ENCODE results near the gene FAM120AOS.

The FAM120AOS gene

DNA sequence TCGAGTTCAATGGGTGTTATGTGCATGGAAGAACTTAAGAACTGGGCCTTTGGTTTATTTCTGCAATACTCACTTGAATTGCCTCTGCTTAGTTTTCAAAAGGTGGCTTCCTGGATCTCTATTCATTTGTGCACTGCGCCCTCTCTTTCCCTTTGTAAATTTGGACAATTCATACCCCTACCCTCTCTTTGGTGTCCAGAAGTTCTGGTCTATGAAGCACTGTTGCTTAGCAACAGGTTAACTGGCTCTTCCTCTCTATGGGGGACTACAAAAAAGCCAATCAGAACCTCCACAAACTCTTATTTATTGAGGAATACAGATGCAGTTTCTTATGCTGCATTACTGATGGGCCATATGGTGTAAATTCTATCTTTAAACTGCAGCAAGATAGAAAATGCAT lies 15.4 kb downstream of the FAM120AOS start:
- no peak for DNase-seq (ENCODE audit: low spot score)

DNA sequence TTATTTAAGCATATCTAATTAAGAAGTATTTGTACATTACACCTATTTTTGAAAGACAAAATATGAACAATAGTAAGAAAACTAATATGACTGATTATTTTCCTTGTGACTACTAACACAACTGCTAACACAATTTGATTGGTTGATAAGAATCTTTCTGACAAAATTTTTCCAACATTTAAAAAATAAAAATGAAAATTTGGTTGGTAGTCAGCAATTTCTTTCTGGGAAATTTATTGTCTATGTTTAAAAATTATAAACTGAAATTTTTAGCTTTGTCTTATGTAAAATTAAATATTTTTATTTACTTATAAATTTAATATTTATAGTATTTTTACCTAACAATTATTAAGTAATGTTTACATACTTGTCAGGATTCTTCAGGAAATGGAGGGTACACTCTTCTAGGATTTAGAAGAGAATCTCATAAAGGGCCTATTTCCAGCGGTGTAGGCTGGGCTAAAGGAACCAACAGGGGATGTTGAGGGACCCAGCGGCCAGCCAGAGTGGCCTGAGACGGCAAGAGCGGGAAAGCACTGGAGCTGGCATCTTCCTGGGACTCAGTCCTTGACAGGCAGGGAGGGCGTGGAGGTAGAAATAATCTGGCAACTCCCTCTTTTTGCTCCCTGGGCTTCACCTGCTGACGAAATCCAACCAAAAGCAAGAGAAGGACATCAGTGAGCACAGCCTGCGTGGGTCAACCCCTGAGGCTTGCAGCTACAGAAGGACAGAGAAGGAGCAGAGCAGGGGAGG lies 16.6 kb downstream of the FAM120AOS start:
- no peak for DNase-seq (ENCODE audit: low spot score)

DNA sequence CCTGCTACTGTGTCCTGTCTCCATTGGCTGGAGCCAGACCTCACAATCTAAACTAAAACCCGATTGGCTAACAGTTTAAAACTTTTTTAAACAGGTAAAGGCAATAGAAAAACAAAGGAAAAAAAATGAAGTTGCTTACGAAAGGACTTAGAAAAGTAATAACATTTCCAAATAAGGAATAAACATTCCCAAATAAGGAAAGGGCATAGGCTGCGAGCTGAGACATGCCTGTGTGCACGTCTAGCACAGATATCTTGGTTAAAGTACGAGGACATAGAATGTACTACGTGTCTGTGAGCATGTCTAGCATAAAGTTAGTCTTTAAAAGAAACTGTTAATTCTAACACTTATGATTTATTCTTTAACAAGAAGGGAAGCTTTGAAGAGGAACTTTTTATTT lies 17.2 kb downstream of the FAM120AOS start:
- no peak for DNase-seq (ENCODE audit: low spot score)

DNA sequence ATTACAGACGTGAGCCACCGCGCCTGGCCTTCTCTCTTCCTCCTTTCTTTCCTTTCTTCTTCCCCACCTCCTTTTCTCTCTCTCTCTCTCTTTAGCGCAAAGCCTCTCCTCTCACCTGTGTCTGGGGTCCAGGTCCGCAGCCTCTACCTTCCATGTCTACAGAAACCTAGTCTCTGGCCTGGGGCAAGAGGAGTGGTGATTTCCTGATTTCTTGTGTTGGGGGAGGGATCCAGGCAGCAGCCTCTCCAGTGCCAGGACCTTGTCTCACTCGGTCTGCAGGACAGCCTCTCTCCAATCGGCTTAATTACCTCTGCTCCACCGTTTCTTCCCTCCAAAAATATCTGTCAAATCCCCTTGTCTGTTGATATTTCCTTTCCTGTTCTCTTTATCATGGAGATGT lies 18.0 kb downstream of the FAM120AOS start:
- no peak for DNase-seq (ENCODE audit: low spot score)

DNA sequence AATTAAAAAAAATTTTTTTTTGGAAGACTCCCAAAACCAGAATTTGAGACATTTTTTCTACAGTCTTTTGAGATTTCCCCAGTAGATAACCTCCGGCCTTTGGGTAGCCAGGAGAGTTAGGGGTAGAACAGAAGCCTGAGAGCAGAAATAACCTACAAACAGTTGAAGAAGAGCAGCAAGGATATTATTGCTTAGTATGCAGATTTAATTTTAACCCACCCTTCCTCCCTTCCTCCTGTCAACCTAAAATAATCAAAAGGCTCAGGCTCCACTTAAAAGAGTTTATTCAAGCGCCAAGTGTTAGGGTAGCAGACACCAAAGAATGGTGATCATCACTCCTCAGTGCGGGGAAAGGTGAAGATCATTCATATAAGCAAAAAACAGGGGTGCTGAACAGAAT lies 19.3 kb downstream of the FAM120AOS start:
- no peak for DNase-seq (ENCODE audit: low spot score)

DNA sequence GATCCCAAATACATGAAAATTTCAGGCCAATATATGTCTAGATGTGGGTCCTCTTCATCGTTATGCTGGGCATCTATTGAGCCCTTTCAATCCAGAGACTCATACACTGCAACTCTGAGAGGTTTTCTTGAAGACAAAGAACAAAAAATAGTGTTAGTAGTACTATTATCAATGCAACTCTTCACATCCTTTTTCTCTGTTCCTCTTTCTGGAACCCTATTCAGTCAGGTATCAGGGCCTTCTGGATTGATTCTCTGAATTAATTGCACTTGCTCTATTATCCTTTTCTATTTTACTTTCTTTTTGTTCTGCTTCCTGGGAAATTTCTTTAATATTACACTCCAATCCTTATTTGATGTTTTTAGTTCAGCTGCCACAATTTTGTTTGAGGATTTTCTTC lies 20.4 kb downstream of the FAM120AOS start:
- DNase-seq (ENCODE audit: low spot score), result no peak

DNA sequence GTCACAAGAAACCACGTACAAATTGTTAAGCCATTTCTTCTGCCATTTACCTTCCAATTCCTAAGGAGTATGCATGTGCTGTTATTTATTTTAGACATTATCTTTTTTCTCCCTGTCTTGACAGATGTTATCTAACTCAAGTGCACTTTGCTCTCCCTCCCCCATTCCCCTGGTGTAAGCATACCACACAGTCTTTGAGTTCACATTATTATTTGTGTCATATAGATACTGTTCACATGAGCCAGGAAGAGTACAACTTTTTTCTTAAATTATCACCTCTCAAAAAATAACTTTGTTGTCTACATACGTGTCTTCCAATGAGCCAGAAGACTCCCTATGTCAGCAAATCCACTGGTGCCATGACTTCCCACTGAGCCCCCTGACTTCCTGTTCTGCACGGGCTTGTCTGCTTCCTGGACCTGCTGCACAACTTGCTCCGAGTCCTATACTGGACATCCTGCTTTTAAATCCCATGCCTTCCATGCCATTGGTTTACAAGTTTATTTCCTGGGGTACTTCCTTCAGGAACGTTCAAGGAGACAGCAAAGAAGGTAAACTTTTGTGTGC lies 21.8 kb downstream of the FAM120AOS start:
- no peak for DNase-seq (ENCODE audit: low spot score)

DNA sequence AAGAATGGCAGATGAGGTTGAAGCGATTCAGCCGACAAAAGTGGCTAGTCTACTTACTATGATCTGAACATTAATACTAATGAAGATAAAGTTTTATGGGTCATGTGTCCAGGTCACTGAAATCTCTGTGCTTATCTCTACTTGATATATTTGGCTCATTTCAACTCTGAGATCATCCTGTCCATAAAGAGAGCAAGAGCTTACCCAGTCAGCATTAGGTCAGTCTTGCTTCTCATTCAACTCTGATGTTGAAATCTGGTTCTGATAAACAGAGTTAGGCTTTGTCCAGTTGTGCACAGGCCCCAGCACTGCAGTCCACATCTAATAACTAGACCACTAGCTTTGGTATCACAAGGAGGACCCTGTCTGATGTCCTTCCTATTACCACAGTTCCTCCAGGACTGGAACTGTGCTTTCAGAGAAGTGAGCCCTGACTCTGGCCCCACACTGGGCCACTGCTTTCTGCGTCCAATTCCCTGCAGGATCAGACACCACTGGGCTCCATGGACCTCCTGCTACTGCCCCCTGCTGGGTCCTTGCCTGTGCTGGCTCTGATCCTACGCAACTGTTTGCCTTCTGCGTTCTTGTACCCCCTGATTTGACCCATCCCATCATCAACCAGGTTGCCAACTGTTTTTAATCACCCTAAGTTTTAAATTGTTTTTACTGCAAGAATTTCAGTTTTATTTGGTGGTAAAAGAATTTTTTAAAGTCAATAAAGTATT lies 25.6 kb downstream of the FAM120AOS start:
- DNase-seq (ENCODE audit: low spot score), result no peak

DNA sequence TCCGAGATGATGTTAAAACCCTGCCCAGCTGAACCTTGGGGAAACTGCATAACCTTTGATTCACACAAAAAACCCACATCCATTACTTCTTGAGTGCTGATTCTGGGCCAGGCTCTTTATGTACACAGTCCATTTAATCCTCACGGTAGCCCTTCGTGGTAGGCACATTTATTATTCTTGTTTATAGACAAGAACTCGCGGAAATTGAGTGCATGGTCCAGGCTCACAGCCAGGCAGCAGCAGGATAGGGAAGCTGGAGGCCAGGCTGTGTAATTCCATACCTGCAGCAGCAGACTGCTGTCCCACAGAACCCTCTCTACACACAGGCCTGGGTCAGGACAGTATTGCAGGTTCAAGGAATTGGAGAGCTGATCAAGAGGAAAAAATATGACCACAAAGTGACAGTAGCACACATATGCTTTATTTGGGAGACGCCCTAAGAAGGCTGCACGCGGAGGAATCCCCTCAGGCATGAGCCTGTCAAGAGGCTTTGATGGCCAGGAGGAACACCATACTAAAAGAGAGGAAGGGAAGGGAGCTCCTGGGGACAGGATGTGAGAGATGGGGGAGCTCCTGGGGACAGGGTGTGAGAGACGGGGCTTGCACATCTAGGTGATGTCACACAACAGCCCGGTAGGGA lies 30.3 kb downstream of the FAM120AOS start:
- DNase-seq (ENCODE audit: low spot score), result no peak

DNA sequence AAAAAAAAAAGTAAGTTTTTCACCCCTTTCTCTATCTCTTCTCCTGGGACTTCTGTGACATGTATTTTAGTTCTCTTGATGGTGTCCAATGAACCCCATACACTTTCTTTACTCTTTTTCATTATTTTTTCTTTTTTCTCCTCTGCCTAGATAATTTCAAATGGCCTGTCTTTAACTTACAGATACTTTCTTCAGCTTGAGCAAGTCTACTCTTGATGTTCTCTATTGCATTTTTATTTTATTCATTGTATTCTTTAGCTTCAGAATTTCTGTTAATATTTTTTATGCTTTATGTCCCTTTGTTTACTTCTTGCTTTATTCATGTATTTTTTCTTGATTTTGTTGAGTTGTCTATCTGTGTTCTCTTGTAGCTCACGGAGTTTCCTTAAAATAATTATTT lies 34.4 kb downstream of the FAM120AOS start:
- DNase-seq (ENCODE audit: low spot score), result no peak

DNA sequence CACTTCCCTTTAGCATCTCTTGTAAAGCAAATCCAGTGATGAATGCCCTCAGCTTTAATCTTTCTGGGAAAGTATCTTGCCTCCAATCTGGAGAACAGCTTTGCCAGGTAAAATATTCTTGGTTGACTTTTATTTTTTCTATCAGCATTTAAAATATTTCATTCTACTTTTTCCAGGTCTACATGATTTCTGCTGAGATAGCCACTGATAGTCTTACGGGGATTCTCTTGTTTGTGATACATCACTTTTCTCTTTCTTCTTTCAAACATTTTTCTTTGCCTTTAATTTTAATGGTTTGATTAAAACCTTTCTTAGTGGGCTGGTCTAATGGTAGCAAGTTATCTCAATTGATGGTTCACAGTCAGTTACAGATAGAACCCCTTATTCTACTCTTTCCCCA lies 35.8 kb downstream of the FAM120AOS start:
- DNase-seq (ENCODE audit: low spot score), result no peak

DNA sequence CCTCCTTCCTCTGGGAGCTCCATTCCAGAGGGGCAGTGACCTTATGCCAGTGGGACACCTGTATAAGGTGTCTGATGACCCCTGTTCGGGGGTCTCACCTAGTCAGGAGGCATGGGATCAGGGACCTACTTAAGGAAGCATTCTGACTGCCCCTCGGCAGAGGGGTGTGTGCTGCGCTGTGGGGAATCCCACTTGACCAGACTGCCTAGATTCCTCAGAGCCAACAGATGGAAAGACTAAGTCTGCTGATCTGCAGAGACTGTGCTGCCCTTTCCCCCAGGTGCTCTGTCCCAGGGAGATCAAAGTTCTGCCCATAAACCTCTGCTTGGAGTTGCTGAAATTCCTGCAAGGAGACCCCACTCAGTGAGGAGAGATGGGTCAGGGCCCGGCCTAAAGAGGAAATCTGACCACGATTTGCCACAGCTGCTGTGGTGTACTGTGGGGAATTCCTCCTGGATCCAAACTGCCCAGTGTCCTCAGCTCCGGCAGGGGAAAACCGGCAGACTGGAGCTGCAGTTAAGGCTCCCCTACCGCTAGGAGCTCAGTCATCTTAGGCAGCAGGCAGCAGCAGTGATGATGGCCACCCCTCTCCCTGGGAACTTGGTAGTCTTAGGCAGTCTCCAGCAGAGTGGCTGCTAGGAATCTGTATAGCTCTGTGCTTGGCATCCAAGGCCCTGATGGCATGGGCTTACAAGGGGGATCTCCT lies 36.7 kb downstream of the FAM120AOS start:
- DNase-seq (ENCODE audit: low spot score), result no peak

DNA sequence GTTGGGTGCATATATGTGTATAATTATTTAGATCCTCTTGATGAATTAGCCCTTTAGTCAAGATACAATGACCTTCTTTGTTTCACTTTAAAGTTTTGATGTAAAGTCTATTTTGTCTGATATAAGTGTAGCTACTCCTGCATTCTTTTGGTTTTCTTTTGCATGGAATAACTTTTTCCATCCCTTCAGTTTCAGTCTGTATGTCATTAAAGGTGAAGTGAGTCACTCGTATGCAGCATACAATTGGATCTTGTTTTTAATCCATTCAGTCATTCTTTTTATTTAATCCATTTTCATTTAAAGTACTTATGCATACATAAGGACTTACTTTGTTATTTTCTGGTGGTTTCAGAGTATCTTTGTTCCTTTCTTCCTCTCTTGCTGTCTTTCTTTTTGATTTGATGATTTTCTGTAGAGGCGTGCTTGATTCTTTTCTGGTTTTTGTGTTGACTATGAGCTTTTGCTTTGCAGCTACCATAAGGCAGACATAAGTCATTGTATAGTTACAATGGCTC lies 38.1 kb downstream of the FAM120AOS start:
- DNase-seq (ENCODE audit: low spot score), result no peak

DNA sequence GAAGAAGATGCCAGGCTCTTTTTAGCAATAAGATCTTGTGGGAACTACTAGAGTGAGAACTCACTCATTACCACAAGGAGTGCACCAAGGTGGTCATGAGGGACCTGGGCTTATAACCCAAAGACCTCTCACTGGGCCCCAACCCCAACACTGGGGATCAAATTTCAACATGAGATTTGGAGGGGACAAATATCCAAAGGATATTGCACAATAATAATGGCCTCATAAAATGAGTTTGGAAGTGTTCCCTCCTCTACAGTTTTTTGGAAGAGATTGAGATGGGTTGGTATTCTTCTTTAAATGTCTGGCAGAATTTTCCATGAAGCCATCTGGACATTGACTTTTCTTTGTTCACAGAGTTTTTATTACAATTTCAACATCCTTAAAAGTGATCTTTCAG lies 39.9 kb downstream of the FAM120AOS start:
- no peak for DNase-seq (ENCODE audit: low spot score)

DNA sequence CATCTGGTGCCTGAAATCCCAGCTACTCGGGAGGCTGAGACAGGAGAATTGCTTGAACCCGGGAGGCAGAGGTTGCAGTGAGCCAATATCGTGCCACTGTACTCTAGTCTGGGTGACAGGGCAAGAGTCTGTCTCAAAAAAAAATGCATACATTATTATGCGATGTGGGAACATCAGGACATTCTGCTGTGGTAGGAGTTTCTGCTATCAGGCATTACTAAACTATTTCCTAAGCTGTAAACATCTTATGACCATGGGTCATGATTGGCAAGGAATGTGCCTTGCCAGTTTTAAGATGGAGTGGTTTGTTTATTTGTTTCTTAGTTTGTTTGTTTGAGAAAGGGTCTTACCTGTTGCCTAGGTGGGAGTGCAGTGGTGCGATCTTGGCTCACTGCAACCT lies 47.0 kb downstream of the FAM120AOS start:
- DNase-seq (ENCODE audit: low spot score), result no peak

DNA sequence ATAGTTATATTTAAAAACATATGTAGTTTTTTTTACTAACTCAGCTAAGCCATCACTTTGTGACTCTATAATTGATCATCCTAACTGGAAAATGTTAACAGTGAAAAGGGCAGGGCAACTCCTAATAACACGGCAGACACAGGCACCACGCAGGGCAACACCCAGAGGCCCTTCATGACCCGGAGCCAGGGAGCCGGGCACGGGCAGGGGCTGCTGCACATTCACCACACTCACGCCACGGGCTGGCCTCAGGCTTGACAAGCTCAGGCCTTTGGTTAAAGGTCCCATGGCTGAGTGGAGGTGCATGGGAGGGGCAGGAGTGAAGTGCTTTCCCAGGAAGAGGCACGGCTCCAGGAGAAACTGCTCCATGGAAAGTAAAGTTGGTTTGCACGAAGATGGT lies 54.9 kb downstream of the FAM120AOS start:
- DNase-seq (ENCODE audit: low spot score), result no peak

DNA sequence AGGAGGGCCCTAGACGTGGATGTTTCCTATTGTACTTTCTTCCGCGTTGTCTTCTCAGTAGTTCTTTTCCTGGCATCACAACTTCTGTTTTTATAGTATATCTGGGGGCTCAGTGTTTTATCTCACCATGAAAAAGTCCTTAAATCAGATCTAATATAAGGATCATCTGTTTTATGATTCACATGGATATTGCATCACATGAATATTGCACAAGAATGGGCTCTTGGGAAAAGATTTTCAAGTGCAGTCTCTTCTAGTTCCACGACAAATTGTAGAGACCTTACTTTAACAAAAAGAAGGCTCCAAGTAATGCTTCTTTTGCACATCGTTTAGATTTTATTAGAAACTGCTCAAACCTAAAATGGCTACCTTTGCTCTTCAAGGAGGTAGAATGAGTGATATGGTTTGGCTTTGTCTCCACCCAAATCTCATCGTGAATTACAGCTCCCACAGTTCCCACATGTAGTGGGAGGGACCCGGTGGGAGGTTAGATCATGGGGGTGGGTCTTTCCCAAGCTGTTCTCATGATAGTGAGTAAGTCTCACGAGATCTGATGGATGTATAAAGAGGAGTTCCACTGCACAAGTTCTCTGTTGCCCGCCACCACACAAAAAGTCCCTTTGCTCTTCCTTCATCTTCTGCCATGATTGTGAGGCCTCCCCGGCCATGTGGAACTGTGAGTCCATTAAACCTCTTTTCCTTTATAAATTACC lies 55.6 kb downstream of the FAM120AOS start:
- DNase-seq (ENCODE audit: low spot score), result no peak

All from hematopoietic multipotent progenitor cell treated with erythropoietin and hydrocortisone succinate and interleukin-3 and kit ligand, for 17 days (in vitro differentiated cells).